ENCODE measurements around the gene MRGPRF.

DNA sequence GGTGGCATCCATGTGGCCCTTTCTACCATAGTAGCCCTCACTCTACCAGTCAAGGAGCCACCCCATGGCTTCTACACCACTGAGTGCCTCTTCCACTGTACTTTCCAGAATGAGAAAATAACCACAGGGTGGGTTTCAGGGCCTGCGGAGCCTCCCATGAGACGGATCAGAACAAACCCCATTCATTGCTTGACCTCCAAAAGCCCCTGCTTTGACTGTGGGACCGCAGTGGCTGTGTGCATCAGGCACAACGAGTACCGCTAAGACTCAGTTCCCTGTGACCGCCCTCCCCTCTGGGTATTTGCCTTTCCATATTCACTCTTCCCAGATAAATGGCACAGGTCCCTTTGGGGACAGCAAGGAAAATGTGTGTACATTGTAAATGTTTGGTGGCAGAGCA lies 11.5 kb upstream of the MRGPRF start:
- TF ChIP-seq, protein P1, sequence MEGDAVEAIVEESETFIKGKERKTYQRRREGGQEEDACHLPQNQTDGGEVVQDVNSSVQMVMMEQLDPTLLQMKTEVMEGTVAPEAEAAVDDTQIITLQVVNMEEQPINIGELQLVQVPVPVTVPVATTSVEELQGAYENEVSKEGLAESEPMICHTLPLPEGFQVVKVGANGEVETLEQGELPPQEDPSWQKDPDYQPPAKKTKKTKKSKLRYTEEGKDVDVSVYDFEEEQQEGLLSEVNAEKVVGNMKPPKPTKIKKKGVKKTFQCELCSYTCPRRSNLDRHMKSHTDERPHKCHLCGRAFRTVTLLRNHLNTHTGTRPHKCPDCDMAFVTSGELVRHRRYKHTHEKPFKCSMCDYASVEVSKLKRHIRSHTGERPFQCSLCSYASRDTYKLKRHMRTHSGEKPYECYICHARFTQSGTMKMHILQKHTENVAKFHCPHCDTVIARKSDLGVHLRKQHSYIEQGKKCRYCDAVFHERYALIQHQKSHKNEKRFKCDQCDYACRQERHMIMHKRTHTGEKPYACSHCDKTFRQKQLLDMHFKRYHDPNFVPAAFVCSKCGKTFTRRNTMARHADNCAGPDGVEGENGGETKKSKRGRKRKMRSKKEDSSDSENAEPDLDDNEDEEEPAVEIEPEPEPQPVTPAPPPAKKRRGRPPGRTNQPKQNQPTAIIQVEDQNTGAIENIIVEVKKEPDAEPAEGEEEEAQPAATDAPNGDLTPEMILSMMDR (IDR thresholded peaks at IDR 0.05): no peak
- TF ChIP-seq EP300 (IDR thresholded peaks at IDR 0.05) (no peak), POLR2A (IDR thresholded peaks at IDR 0.05) (no peak)
